NCI-H1048 (cell line): ENCODE data around the gene ORM2.
"Not testable (repeated sequence)": the region's sequence is repeated elsewhere in the genome, so short reads cannot be mapped to it uniquely, and the experiment has no call there.

Experiments used
- DNase-seq: peaks from one replicate; lab custom pipeline; 2025; lab: John Stamatoyannopoulos, UW

The ORM2 gene

GRCh38 chr9:114329625-114330022 is at the start of gene ORM2:
TSS of gene ORM2 (plus strand) at chr9:114329869. CDS start at chr9:114329905, 36 bp downstream.
- not testable (repeated sequence) for DNase-seq

GRCh38 chr9:114280636-114281472 is 48.8 kb upstream of the ORM2 start:
- no peak for DNase-seq

GRCh38 chr9:114281473-114282103 is 48.1 kb upstream of the ORM2 start:
- no peak for DNase-seq

GRCh38 chr9:114282104-114282485 is 47.6 kb upstream of the ORM2 start:
- DNase-seq: no peak

GRCh38 chr9:114282507-114282906 is 47.2 kb upstream of the ORM2 start:
- DNase-seq: no peak

- DNase-seq: no peak
These were observed 46.7 kb upstream of the ORM2 start for GRCh38 chr9:114282926-114283325.

GRCh38 chr9:114283551-114284111 is 46.0 kb upstream of the ORM2 start:
- DNase-seq: no peak

- DNase-seq: no peak
These were observed 45.2 kb upstream of the ORM2 start for GRCh38 chr9:114284316-114285060.

GRCh38 chr9:114285166-114285867 is 44.4 kb upstream of the ORM2 start:
- DNase-seq: no peak

GRCh38 chr9:114286146-114286679 is 43.5 kb upstream of the ORM2 start:
- no peak for DNase-seq

GRCh38 chr9:114287001-114287762 is 42.5 kb upstream of the ORM2 start:
- DNase-seq: no peak

GRCh38 chr9:114287763-114288192 is 41.9 kb upstream of the ORM2 start:
- DNase-seq: no peak

- DNase-seq: no peak
These were observed 41.2 kb upstream of the ORM2 start for GRCh38 chr9:114288193-114289091.

- DNase-seq: no peak
These were observed 40.6 kb upstream of the ORM2 start for GRCh38 chr9:114289106-114289505.

- DNase-seq: no peak
These were observed 39.8 kb upstream of the ORM2 start for GRCh38 chr9:114289571-114290481.

- no peak for DNase-seq
These were observed 39.1 kb upstream of the ORM2 start for GRCh38 chr9:114290561-114290986.

GRCh38 chr9:114291064-114291474 is 38.6 kb upstream of the ORM2 start:
- DNase-seq: peak; percentile 15

- no peak for DNase-seq
These were observed 37.6 kb upstream of the ORM2 start for GRCh38 chr9:114291886-114292590.
